Ovary (tissue), 9 donors: ENCODE data around the gene ADAT2. TPM values are rescaled to one million over a fixed set of nuclear protein-coding genes. Genes with fewer than 3 reads are reported as not detected.

ENCODE experiments used
- DNase-seq, 5 donors: peaks; one replicate each; pipeline ENCODE4 v3.0.0-alpha.2; 2019 to 2020
- H3K27ac ChIP-seq, 2 donors: fragments of 200-600 bp; one replicate each; pipeline versions ENCODE4 v1.5.1 to v1.8.0; 2019 to 2022
- H3K27me3 ChIP-seq: fragments of 200-600 bp; one replicate; pipeline ENCODE4 v1.8.0; 2022
- H3K36me3 ChIP-seq: fragments of 200-600 bp; sonication (generic); one replicate; pipeline ENCODE4 v1.5.1; 2019
- H3K4me1 ChIP-seq: one replicate; pipeline ENCODE4 v1.8.1; 2013; ENCODE audit warnings: mild to moderate bottlenecking, moderate library complexity; ENCODE audit not compliant: insufficient read depth
- H3K4me3 ChIP-seq: fragments of 200-600 bp; sonication (generic); one replicate; pipeline ENCODE4 v1.5.1; 2017
- H3K9me3 ChIP-seq, 2 donors: fragments of 200-600 bp in 1 of 2; sonication (generic) in 1 of 2; one replicate each; pipeline versions ENCODE4 v1.5.1 to v1.8.1; 2013 to 2019; ENCODE audit warnings: mild to moderate bottlenecking in 1 of 2, moderate library complexity in 1 of 2
- EP300 ChIP-seq: sonication (generic); formaldehyde crosslinking; IDR thresholded peaks from one replicate; pipeline ENCODE4 v1.6.1; 2017; ENCODE audit warnings: antibody characterized with exemption
- POLR2A ChIP-seq: fragments of 450-650 bp; IDR thresholded peaks from one replicate; pipeline ENCODE4 v1.6.1; 2017; ENCODE audit warnings: antibody characterized with exemption, mild to moderate bottlenecking, moderate library complexity
- WGBS, 3 donors: extraction: QIAGEN DNeasy Blood & Tissue Kit in 1 of 3; methylation state at CpG; one replicate each; pipeline versions ENCODE4 v1.1.5 to v1.1.7; 2013 to 2017; 5-methylcytosine and 5-hydroxymethylcytosine counted together
- intact Hi-C, 4 donors: fragments of 100-400 bp; cut with DNase I; formaldehyde crosslinking; loops; one replicate each; pipeline versions ENCODE4 v1.11.0 to v1.15.1; 2022 to 2023
- polyA plus RNA-seq, 2 donors: library from polyadenylated mRNA; stranded (reverse); fragments of 200-250 nt in 1 of 2; fragments of 350-450 nt in 1 of 2; fragmentation: Illumina TruSeq in 1 of 2; extraction: RNeasy Lipid Tissue Mini Kit (QIAGEN cat#74804) in 1 of 2; gene quantifications; one replicate each; pipeline ENCODE4 v1.2.3, GENCODE V29; 2013 to 2014
- total RNA-seq, 7 donors: library from RNA; depleted of rRNA in 2 of 7; stranded (reverse); fragments of >200 nt in 2 of 7; fragmentation: NEBNext Ultra II Directional in 3 of 7; extraction: Animal tissue kit (Norgen Biotek cat#: 25700) in 3 of 7; gene quantifications; one replicate each; pipeline versions ENCODE4 v1.1.0 to v1.2.4, GENCODE V29; 2016 to 2023
- TF ChIP-seq, protein P1 (sequence below), 3 donors: fragments of 450-650 bp in 2 of 3; fragments of 200-600 bp in 1 of 3; IDR thresholded peaks; one replicate each; pipeline versions ENCODE4 v1.5.1 to v1.8.0; 2016 to 2022; ENCODE audit warnings: antibody characterized with exemption in 3 of 3, mild to moderate bottlenecking in 1 of 3
- donor health status: DM: no; HTN: no; CAD: no; lungs with moderate emphysema.
- donor health status: DM: no; HTN: no; CAD: no.
- donor health status: Bipolar disorder and iron deficiency.
- donor health status: DM: yes; HTN: yes; CAD: no.
- donor health status: DM: no; HTN: no; CAD: no.
- donor health status: DM: yes; HTN: yes; CAD: no.

Gene ADAT2
- total and polyA plus RNA-seq, 9 donors: 1.9 to 6.1 (median 4.6) TPM

DNA sequence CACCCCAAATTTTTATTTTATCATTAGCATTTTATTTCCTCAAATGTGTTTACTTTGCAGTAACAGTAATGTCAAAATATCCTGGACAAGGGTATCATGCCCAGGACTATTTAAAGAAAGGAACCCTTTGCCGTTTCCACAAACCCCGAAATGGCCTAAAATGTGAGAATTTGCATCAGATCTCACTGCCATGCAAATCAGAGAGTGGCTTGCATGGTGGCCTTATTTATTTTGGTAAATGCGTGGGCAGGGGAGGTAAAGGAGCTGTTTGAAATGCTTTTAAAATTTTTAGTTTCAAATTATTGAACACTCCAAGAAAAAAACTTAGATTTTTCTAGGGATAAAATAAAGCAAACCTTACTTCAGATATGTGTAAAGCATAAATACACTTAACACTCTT lies 43.8 kb downstream of the ADAT2 start:
- H3K27me3 ChIP-seq: no peaks in the 10 kb centered on the region
- no peaks in the 10 kb centered on the region for H3K36me3 ChIP-seq
- H3K27ac ChIP-seq: no peak overlapping the region
- intact Hi-C loops: no loop called here
- no peaks in the 10 kb centered on the region for H3K9me3 ChIP-seq
- no peak overlapping the region for H3K4me3 ChIP-seq
- H3K4me1 ChIP-seq: no peaks in the 10 kb centered on the region
- WGBS, 3 donors: 51 to 73% (median 64%) methylated on average over 3 of the region's 3 CpGs
- DNase-seq: no peak
- TF ChIP-seq, protein P1, sequence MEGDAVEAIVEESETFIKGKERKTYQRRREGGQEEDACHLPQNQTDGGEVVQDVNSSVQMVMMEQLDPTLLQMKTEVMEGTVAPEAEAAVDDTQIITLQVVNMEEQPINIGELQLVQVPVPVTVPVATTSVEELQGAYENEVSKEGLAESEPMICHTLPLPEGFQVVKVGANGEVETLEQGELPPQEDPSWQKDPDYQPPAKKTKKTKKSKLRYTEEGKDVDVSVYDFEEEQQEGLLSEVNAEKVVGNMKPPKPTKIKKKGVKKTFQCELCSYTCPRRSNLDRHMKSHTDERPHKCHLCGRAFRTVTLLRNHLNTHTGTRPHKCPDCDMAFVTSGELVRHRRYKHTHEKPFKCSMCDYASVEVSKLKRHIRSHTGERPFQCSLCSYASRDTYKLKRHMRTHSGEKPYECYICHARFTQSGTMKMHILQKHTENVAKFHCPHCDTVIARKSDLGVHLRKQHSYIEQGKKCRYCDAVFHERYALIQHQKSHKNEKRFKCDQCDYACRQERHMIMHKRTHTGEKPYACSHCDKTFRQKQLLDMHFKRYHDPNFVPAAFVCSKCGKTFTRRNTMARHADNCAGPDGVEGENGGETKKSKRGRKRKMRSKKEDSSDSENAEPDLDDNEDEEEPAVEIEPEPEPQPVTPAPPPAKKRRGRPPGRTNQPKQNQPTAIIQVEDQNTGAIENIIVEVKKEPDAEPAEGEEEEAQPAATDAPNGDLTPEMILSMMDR (IDR thresholded peaks at IDR 0.05): no peak
- no peak for TF ChIP-seq EP300
- no peak for TF ChIP-seq POLR2A

DNA sequence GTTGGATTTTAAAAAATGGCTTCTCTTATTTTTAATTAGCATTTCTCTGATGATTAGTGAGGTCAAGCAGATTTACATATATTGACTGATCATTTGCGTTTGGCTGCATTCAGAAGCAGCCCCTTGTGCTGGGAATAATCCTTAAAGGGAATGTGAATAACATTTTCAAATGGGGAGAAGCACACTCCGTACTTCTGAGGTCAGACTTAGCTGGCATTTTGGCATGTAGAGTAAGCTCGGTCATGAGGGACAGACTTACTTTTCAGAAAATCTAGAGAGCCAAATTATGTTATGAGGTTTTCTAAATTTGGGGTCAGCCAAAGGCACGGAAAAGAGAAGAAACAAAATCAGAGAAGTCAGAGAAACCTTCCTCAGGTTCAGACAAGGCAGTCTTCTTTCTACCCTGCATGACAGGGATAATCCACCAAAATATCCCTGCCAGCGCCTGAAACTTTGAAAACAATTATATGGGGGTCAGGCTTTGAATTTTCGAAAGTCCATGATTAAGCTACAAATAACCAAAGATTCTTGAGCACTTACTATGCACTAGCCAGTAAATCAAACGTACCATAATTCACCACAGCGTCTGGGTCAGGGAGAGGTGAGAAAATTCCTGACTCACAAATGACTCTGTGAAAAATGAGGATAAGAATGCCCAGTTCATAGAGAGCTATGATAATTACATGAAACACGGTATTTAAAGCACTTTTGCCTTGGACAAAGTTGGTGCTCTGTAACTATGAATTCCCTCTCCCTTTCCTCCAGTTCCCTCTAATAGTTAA lies 44.9 kb downstream of the ADAT2 start:
- intact Hi-C loops: no loop called here
- no peak overlapping the region for H3K27ac ChIP-seq
- H3K27me3 ChIP-seq: no peaks in the 10 kb centered on the region
- H3K4me1 ChIP-seq: no peaks in the 10 kb centered on the region
- no peak for TF ChIP-seq EP300
- no peak for TF ChIP-seq POLR2A
- TF ChIP-seq, protein P1 (IDR thresholded peaks at IDR 0.05): no peak
- 37 to 46% (median 45%) methylated on average over 9 of the region's 9 CpGs for WGBS, 3 donors
- no peaks in the 10 kb centered on the region for H3K9me3 ChIP-seq
- no peaks in the 10 kb centered on the region for H3K36me3 ChIP-seq
- no peak for DNase-seq
- no peak overlapping the region for H3K4me3 ChIP-seq

DNA sequence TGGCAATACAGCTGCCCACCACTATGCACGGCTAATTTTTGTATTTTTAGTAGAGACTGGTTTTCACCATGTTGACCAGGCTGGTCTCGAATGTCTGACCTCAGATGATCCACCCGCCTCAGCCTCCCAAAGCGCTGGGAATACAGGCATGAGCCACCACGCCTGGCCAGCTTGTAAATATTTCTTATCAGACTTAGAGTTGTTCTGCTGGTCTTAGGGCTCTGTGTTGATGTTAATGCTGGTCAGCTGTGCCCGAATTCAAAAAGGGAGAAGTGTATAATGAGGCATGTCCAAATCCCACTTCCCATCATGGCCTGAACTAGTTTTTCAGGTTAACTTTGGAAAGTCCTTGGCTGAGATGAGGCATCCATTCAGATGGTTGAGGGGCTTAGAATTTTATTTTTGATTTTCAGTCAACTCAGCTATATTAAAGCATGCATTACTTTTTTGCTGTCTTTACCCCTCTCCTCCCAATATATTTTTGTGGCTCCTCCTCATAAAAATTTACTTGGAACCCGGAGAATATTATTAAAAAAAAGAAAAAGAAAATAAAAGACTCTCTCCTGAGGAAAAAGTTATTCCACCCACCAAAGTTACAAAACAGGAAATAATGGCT lies 47.7 kb downstream of the ADAT2 start:
- WGBS, 3 donors: 85 to 94% (median 89%) methylated on average over 7 of the region's 7 CpGs
- H3K36me3 ChIP-seq: no peaks in the 10 kb centered on the region
- no peak overlapping the region for H3K4me3 ChIP-seq
- H3K27ac ChIP-seq: no peak overlapping the region
- no peak for DNase-seq
- H3K27me3 ChIP-seq: no peaks in the 10 kb centered on the region
- H3K4me1 ChIP-seq: no peaks in the 10 kb centered on the region
- H3K9me3 ChIP-seq: no peaks in the 10 kb centered on the region
- TF ChIP-seq POLR2A: no peak
- no peak for TF ChIP-seq EP300
- TF ChIP-seq, protein P1 (IDR thresholded peaks at IDR 0.05): no peak
- intact Hi-C loops: no loop called here

DNA sequence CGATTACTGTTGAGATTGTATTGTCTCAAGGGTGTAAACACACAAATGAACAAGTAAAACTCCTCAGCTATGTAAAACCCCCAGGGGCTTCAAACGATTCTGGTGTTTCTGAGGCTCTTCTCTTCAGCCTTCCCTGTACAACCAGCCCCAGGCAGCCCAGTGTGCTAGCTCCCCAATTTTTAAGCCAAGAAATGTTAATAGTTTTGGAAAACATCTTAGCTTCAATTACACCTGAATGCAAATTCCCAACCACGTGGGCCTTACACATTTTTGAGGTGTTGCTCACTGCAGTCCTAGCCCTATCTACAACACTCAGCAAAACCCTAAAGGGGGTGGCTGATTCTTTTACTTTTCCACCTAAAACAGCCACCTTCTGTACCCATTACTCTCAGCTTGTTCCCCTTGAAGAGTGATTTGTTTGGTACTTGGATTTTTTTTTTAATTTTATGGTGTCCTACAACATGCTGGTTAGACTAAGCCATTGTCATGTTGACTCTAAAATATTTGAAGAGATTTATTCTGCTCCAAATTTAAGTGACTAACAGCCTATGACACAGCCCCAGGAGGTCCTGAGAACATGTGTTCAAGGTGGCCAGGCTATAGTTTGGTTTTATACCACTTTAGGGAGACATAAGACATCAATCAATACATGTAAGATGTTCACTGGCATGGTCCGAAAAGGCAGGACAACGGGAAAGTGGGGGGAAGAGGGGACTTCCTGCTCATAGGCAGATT lies 48.7 kb downstream of the ADAT2 start:
- Histone ChIP-seq H3K36me3 (no peaks in the 10 kb centered on the region), H3K4me3 (no peak overlapping the region), H3K27me3 (no peaks in the 10 kb centered on the region), H3K27ac (no peak overlapping the region), H3K4me1 (no peaks in the 10 kb centered on the region), H3K9me3 (no peaks in the 10 kb centered on the region)
- no peak for DNase-seq
- WGBS, 3 donors: 87 to 92% (median 91%) methylated on average over 5 of the region's 5 CpGs
- no peak for TF ChIP-seq EP300
- no peak for TF ChIP-seq POLR2A
- TF ChIP-seq, protein P1 (IDR thresholded peaks at IDR 0.05): no peak
- intact Hi-C loops: no loop called here
